Uterus (tissue), 2 donors: Measurements from ENCODE around the gene ACOD1.

Experiments used
- POLR2A ChIP-seq, 2 donors: fragments of 450-650 bp; IDR thresholded peaks; one replicate each; pipeline ENCODE4 v1.6.1; 2016; ENCODE audit warnings: antibody characterized with exemption in 2 of 2, mild to moderate bottlenecking in 1 of 2, moderate library complexity in 1 of 2
- TF ChIP-seq, protein P1 (sequence below), 4 experiments: fragments of 200-600 bp in 2 of 4; fragments of 450-650 bp in 2 of 4; sonication (generic) in 2 of 4; IDR thresholded peaks; one replicate each; pipeline ENCODE4 v1.5.1; 2016 to 2019; ENCODE audit warnings: antibody characterized with exemption in 4 of 4, mild to moderate bottlenecking in 2 of 4, moderate library complexity in 1 of 4

GRCh38 chr13:76954538-76954937, 6.2 kb downstream of the ACOD1 start:
- TF ChIP-seq, protein P1, sequence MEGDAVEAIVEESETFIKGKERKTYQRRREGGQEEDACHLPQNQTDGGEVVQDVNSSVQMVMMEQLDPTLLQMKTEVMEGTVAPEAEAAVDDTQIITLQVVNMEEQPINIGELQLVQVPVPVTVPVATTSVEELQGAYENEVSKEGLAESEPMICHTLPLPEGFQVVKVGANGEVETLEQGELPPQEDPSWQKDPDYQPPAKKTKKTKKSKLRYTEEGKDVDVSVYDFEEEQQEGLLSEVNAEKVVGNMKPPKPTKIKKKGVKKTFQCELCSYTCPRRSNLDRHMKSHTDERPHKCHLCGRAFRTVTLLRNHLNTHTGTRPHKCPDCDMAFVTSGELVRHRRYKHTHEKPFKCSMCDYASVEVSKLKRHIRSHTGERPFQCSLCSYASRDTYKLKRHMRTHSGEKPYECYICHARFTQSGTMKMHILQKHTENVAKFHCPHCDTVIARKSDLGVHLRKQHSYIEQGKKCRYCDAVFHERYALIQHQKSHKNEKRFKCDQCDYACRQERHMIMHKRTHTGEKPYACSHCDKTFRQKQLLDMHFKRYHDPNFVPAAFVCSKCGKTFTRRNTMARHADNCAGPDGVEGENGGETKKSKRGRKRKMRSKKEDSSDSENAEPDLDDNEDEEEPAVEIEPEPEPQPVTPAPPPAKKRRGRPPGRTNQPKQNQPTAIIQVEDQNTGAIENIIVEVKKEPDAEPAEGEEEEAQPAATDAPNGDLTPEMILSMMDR (IDR thresholded peaks at IDR 0.05) = no peak
- TF ChIP-seq POLR2A (IDR thresholded peaks at IDR 0.05) = no peak
